Tibial artery (tissue), 4 donors: Measurements from ENCODE around the gene SLC13A3.

Experiments
- DNase-seq, 2 donors: peaks; one replicate each; pipeline ENCODE4 v3.0.0-alpha.2; 2019
- H3K27ac ChIP-seq, 2 donors: fragments of 200-600 bp; sonication (generic) in 1 of 2; 1 replicate in 1 of 2; 2 replicates in 1 of 2; pipeline ENCODE4 v1.5.1; 2018 to 2019; ENCODE audit warnings: mild to moderate bottlenecking in 1 of 2
- H3K27me3 ChIP-seq, 2 donors: fragments of 200-600 bp; sonication (generic) in 1 of 2; one replicate each; pipeline versions ENCODE4 v1.5.1 to v1.6.0; 2016 to 2019
- H3K36me3 ChIP-seq, 3 donors: fragments of 200-600 bp; sonication (generic) in 2 of 3; one replicate each; pipeline ENCODE4 v1.5.1; 2016 to 2019; ENCODE audit warnings: mild to moderate bottlenecking in 2 of 3
- H3K4me1 ChIP-seq, 4 donors: fragments of 200-600 bp; sonication (generic) in 2 of 4; 1 replicate in 3 of 4; 2 replicates in 1 of 4; pipeline ENCODE4 v1.5.1; 2016 to 2019
- H3K4me3 ChIP-seq, 2 donors: fragments of 200-600 bp; sonication (generic) in 1 of 2; 1 replicate in 1 of 2; 2 replicates in 1 of 2; pipeline ENCODE4 v1.5.1; 2018 to 2019; ENCODE audit warnings: mild to moderate bottlenecking in 2 of 2
- H3K9me3 ChIP-seq, 3 donors: fragments of 200-600 bp; sonication (generic) in 1 of 3; one replicate each; pipeline ENCODE4 v1.5.1; 2016 to 2019
- CTCF ChIP-seq, 2 experiments: fragments of 200-600 bp in 1 of 2; fragments of 450-650 bp in 1 of 2; IDR thresholded peaks; one replicate each; pipeline ENCODE4 v1.5.1; 2017 to 2019; ENCODE audit warnings: antibody characterized with exemption in 2 of 2, mild to moderate bottlenecking in 1 of 2, moderate library complexity in 1 of 2
- intact Hi-C: fragments of 100-400 bp; cut with DNase I; formaldehyde crosslinking; loops from one replicate; pipeline ENCODE4 v1.15.0; 2023; ENCODE audit warnings: low total_unique reads

SLC13A3 gene

GRCh38 chr20:46689754-46690085, 38.5 kb upstream of the SLC13A3 start:
- no peak for TF ChIP-seq CTCF (IDR thresholded peaks at IDR 0.05)
- H3K27ac ChIP-seq: peak overlapping the region; percentile 89 to 94
- H3K4me3 ChIP-seq: peak overlapping the region; percentile 76 to 92
- intact Hi-C loops: loop anchor here (10.0 kb wide), 1 partner anchor 555 kb away; no protein-coding TSS in a partner anchor
- DNase-seq: no peak
- peaks cover 5 to 15% (median 11%) of the 10 kb centered on the region in 3 donors for H3K36me3 ChIP-seq
- no peaks in the 10 kb centered on the region for H3K27me3 ChIP-seq
- no peaks in the 10 kb centered on the region for H3K9me3 ChIP-seq
- peaks cover 0 to 33% (median 16%) of the 10 kb centered on the region in 4 donors for H3K4me1 ChIP-seq

- Histone ChIP-seq H3K27me3 (no peaks in the 10 kb centered on the region), H3K9me3 (no peaks in the 10 kb centered on the region), H3K27ac (peak within 1 kb of the TSS; percentile 89 to 94), H3K4me3 (peak within 1 kb of the TSS; percentile 76 to 92), H3K4me1 (peaks cover 0 to 38% (median 17%) of the 10 kb centered on the region in 4 donors), H3K36me3 (peaks cover 5 to 15% (median 11%) of the 10 kb centered on the region in 3 donors)
- intact Hi-C loops: loop anchor here (10.0 kb wide), 1 partner anchor 554 kb away; no protein-coding TSS in a partner anchor
- TF ChIP-seq CTCF (IDR thresholded peaks at IDR 0.05): peak; percentile 56 to 65
- DNase-seq: peak; percentile 99 to 100
These were observed 38.0 kb upstream of the SLC13A3 start, which contains the start of gene TP53RK for GRCh38 chr20:46689082-46689753. TP53RK (minus strand) TSS chr20:46689444; CDS start chr20:46689414, 30 bp downstream.

- peaks cover 0 to 43% (median 23%) of the 10 kb centered on the region in 4 donors for H3K4me1 ChIP-seq
- H3K9me3 ChIP-seq: no peaks in the 10 kb centered on the region
- intact Hi-C loops: loop anchor here (10.0 kb wide), 1 partner anchor 554 kb away; no protein-coding TSS in a partner anchor
- H3K27me3 ChIP-seq: no peaks in the 10 kb centered on the region
- peaks cover 5 to 15% (median 11%) of the 10 kb centered on the region in 3 donors for H3K36me3 ChIP-seq
- H3K4me3 ChIP-seq: peak overlapping the region; percentile 76 to 92
- DNase-seq: peak in 1 of 2 donors; percentile 38
- TF ChIP-seq CTCF (IDR thresholded peaks at IDR 0.05): no peak
- peak overlapping the region; percentile 89 to 94 for H3K27ac ChIP-seq
These were observed 37.2 kb upstream of the SLC13A3 start for GRCh38 chr20:46688151-46689081.

- intact Hi-C loops: loop anchor here (10.0 kb wide), 1 partner anchor 549 kb away; no protein-coding TSS in a partner anchor
- Histone ChIP-seq H3K4me1 (peaks cover 0 to 49% (median 26%) of the 10 kb centered on the region in 4 donors), H3K4me3 (peak overlapping the region; percentile 36 to 43), H3K27me3 (no peaks in the 10 kb centered on the region), H3K9me3 (no peaks in the 10 kb centered on the region), H3K27ac (peak overlapping the region; percentile 25 to 47), H3K36me3 (peaks cover 5 to 21% (median 15%) of the 10 kb centered on the region in 3 donors)
- TF ChIP-seq CTCF (IDR thresholded peaks at IDR 0.05): no peak
- DNase-seq: peak; percentile 44 to 70
These were observed 32.9 kb upstream of the SLC13A3 start for GRCh38 chr20:46683939-46684750.

- no peaks in the 10 kb centered on the region for H3K27me3 ChIP-seq
- peak overlapping the region; percentile 36 to 43 for H3K4me3 ChIP-seq
- TF ChIP-seq CTCF (IDR thresholded peaks at IDR 0.05): no peak
- DNase-seq: no peak
- H3K4me1 ChIP-seq: peaks cover 0 to 48% (median 26%) of the 10 kb centered on the region in 4 donors
- peaks cover 5 to 21% (median 15%) of the 10 kb centered on the region in 3 donors for H3K36me3 ChIP-seq
- intact Hi-C loops: loop anchor here (10.0 kb wide), 1 partner anchor 549 kb away; no protein-coding TSS in a partner anchor
- H3K9me3 ChIP-seq: no peaks in the 10 kb centered on the region
- peak overlapping the region; percentile 25 to 47 for H3K27ac ChIP-seq
These were observed 32.3 kb upstream of the SLC13A3 start for GRCh38 chr20:46683668-46683938.
